HepG2 (cell line): Measurements from ENCODE around the gene TCEA3. TPM values are rescaled to one million over a fixed set of nuclear protein-coding genes. Genes with fewer than 3 reads are reported as not detected.

Experiments used
- ARNTL ChIP-seq: sonication (generic); formaldehyde crosslinking; IDR thresholded peaks from 2 replicates; pipeline ENCODE4 v1.4.0; 2020; ENCODE audit warnings: mild to moderate bottlenecking, missing genetic modification reagents
- BORCS8-MEF2B ChIP-seq: sonication (generic); formaldehyde crosslinking; IDR thresholded peaks from 2 replicates; pipeline ENCODE4 v1.8.0; 2022; ENCODE audit warnings: mild to moderate bottlenecking, missing genetic modification reagents
- DMAP1 ChIP-seq: IDR thresholded peaks from 2 replicates; pipeline ENCODE4 v1.6.1; 2016
- GATAD2A ChIP-seq: IDR thresholded peaks from 2 replicates; pipeline ENCODE4 v1.6.1; 2016
- PHF21A ChIP-seq: sonication (generic); formaldehyde crosslinking; IDR thresholded peaks from 2 replicates; pipeline ENCODE4 v1.5.0; 2020; ENCODE audit warnings: mild to moderate bottlenecking, missing genetic modification reagents
- POLR2G ChIP-seq: fragments of 200-400 bp; formaldehyde crosslinking; IDR thresholded peaks from 2 replicates; pipeline ENCODE4 v1.6.1; 2018; ENCODE audit warnings: mild to moderate bottlenecking, low read depth, low read length, moderate library complexity
- RFX5 ChIP-seq: IDR thresholded peaks from 2 replicates; pipeline ENCODE4 v1.6.1; 2011; ENCODE audit warnings: low read depth, low read length, improper control_type of control experiment
- SP4 ChIP-seq: sonication (generic); formaldehyde crosslinking; IDR thresholded peaks from 2 replicates; pipeline ENCODE4 v1.8.1; 2023; ENCODE audit warnings: mild to moderate bottlenecking, missing genetic modification reagents
- SRSF1 ChIP-seq: fragments of 200-400 bp; formaldehyde crosslinking; optimal IDR thresholded peaks from 2 replicates; pipeline ENCODE3; 2017; ENCODE audit warnings: mild to moderate bottlenecking, low read depth, low read length, moderate library complexity
- YEATS2 ChIP-seq: sonication (generic); formaldehyde crosslinking; IDR thresholded peaks from 2 replicates; pipeline ENCODE4 v1.4.0; 2020; ENCODE audit warnings: missing genetic modification reagents, borderline replicate concordance
- ZBTB3 ChIP-seq: sonication (generic); formaldehyde crosslinking; IDR thresholded peaks from 2 replicates; pipeline ENCODE4 v1.4.0; 2020; ENCODE audit warnings: low read depth, mild to moderate bottlenecking, moderate library complexity, missing genetic modification reagents, borderline replicate concordance
- ZNF253 ChIP-seq: sonication (generic); formaldehyde crosslinking; IDR thresholded peaks from 2 replicates; pipeline ENCODE4 v1.8.0; 2022; ENCODE audit warnings: mild to moderate bottlenecking, missing genetic modification reagents, borderline replicate concordance
- ZNF570 ChIP-seq: sonication (generic); formaldehyde crosslinking; IDR thresholded peaks from 2 replicates; pipeline ENCODE4 v1.4.0; 2020; ENCODE audit warnings: mild to moderate bottlenecking, missing genetic modification reagents, borderline replicate concordance
- ZNF737 ChIP-seq: sonication (generic); formaldehyde crosslinking; IDR thresholded peaks from 2 replicates; pipeline ENCODE4 v1.5.0; 2020; ENCODE audit warnings: missing genetic modification reagents, mild to moderate bottlenecking, borderline replicate concordance
- ZNF780A ChIP-seq: sonication (generic); formaldehyde crosslinking; IDR thresholded peaks from 2 replicates; pipeline ENCODE4 v1.8.0; 2022; ENCODE audit warnings: mild to moderate bottlenecking, missing genetic modification reagents, moderate library complexity
- polyA plus RNA-seq, 8 experiments: library from polyadenylated mRNA; depleted of rRNA in 3 of 8; stranded (reverse) in 7 of 8; unstranded in 1 of 8; fragments of >200 nt; fragmentation: Illumina TruSeq in 4 of 8; extraction: Trizol in 4 of 8; gene quantifications; 2 replicates each; pipeline versions ENCODE4 v1.2.1 to v1.2.3, GENCODE V29; 2011 to 2016; ENCODE audit warnings: low read depth in 4 of 8, missing spikeins in 1 of 8, mixed read lengths in 1 of 8; ENCODE audit not compliant: insufficient read depth in 1 of 8
- total RNA-seq, 5 experiments: library from RNA; depleted of rRNA; stranded (reverse); fragments of >200 nt; fragmentation: Illumina TruSeq; extraction: Trizol; gene quantifications; 2 replicates each; pipeline ENCODE4 v1.2.3, GENCODE V29; 2016; ENCODE audit warnings: low read depth in 1 of 5
- TF ChIP-seq, protein P1 (sequence below): sonication (generic); formaldehyde crosslinking; conservative IDR thresholded peaks from 2 replicates; pipeline ENCODE4 v1.4.0; 2020; ENCODE audit warnings: missing genetic modification reagents
- TF ChIP-seq, protein P2 (sequence below): sonication (generic); formaldehyde crosslinking; IDR thresholded peaks from 2 replicates; pipeline ENCODE4 v1.5.0; 2020; ENCODE audit warnings: missing genetic modification reagents
- TF ChIP-seq, protein P3 (sequence below): sonication (generic); formaldehyde crosslinking; IDR thresholded peaks from 2 replicates; pipeline ENCODE4 v1.8.1; 2023; ENCODE audit warnings: mild to moderate bottlenecking, missing genetic modification reagents

TCEA3 gene
- total and polyA plus RNA-seq, 2 of the 13 experiments (the other 11 are each of a cell fraction or from before 2014, with no cell fraction given) = 55.5 to 84.6 TPM

DNA sequence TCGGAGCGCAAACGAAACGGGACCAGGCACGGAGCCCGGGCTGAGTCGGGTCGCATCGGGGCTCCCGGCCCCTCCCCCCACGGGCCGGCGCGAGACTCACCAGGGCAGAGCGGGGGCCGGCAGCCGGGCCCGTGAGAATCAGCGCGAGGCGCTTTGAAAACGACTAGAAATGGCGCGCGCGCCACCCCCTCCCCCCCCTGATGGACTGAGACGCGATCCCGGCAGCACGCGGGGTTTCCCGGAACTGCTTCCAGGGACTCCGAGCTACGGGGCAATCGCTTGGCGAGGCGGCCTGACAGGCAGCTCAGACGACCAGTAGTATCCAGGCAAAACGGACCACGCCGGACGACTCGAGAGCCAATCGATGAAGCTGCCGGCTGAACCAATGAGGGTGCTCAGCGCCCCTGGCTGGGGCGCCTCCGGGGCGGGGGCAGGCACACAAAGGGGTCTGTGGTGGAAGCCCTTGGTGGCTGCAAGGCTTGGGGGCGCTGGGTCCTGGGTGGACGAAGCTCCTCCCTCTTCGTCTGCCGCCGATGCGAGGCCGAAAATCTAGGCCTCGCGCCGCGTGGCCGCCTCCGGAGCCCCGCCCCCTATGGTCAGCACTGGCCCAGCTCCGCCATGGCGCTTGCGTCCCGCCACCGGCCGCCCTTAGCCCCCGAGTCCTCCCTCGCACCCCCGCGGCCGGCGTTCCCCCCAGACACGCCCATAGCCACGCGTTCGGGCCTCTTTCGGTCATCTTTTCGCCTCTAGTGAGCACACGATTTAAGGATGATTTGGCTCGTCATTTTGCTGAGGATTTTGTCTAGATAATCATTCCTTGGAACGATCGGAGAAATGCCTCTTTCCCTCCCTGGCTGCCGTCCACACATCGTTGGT is 80.2 kb downstream of the TCEA3 start, which contains the start of gene HNRNPR (continued):
- TF ChIP-seq, protein P1, sequence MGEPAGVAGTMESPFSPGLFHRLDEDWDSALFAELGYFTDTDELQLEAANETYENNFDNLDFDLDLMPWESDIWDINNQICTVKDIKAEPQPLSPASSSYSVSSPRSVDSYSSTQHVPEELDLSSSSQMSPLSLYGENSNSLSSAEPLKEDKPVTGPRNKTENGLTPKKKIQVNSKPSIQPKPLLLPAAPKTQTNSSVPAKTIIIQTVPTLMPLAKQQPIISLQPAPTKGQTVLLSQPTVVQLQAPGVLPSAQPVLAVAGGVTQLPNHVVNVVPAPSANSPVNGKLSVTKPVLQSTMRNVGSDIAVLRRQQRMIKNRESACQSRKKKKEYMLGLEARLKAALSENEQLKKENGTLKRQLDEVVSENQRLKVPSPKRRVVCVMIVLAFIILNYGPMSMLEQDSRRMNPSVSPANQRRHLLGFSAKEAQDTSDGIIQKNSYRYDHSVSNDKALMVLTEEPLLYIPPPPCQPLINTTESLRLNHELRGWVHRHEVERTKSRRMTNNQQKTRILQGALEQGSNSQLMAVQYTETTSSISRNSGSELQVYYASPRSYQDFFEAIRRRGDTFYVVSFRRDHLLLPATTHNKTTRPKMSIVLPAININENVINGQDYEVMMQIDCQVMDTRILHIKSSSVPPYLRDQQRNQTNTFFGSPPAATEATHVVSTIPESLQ (CRISPR knock-in tag) = 0 out of 2 replicates have a peak, but pooled peaks have one; percentile 58
- TF ChIP-seq POLR2G (peak; percentile 87), SP4 (CRISPR knock-in tag) (peak; percentile 89), BORCS8-MEF2B (peak; percentile 18; the same call in 1 of the 2 replicates), GATAD2A (CRISPR knock-in tag) (peak; percentile 8; the same call in 1 of the 2 replicates), SRSF1 (peak; percentile 86), ZNF570 (CRISPR knock-in tag) (no peak), RFX5 (peak; percentile 63; the same call in 1 of the 2 replicates), PHF21A (CRISPR knock-in tag) (peak; percentile 81), ZNF737 (no peak), ZBTB3 (CRISPR knock-in tag) (no peak), DMAP1 (peak; percentile 91), ZNF780A (CRISPR knock-in tag) (no peak), YEATS2 (CRISPR knock-in tag) (peak; percentile 70), ZNF253 (no peak), ARNTL (CRISPR knock-in tag) (peak; percentile 10; the same call in 1 of the 2 replicates)
- TF ChIP-seq, protein P2, sequence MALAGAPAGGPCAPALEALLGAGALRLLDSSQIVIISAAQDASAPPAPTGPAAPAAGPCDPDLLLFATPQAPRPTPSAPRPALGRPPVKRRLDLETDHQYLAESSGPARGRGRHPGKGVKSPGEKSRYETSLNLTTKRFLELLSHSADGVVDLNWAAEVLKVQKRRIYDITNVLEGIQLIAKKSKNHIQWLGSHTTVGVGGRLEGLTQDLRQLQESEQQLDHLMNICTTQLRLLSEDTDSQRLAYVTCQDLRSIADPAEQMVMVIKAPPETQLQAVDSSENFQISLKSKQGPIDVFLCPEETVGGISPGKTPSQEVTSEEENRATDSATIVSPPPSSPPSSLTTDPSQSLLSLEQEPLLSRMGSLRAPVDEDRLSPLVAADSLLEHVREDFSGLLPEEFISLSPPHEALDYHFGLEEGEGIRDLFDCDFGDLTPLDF (CRISPR knock-in tag) = peak; percentile 78
- TF ChIP-seq, protein P3, sequence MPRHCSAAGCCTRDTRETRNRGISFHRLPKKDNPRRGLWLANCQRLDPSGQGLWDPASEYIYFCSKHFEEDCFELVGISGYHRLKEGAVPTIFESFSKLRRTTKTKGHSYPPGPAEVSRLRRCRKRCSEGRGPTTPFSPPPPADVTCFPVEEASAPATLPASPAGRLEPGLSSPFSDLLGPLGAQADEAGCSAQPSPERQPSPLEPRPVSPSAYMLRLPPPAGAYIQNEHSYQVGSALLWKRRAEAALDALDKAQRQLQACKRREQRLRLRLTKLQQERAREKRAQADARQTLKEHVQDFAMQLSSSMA (CRISPR knock-in tag) = peak; percentile 23; the same call in 1 of the 2 replicates
